CD14-positive monocyte (primary cell): ENCODE data around the gene CACNA1C. TPM values are rescaled to one million over a fixed set of nuclear protein-coding genes. Genes with fewer than 3 reads are reported as not detected.

Experiments used
- DNase-seq, 3 donors: peaks; one replicate each; pipeline ENCODE4 v3.0.0-alpha.2; 2011 to 2022
- H2AFZ ChIP-seq: 2 replicates; pipeline ENCODE4 v1.6.0; 2012; ENCODE audit warnings: mild to moderate bottlenecking, low read depth, low read length, inconsistent platforms; ENCODE audit not compliant: insufficient read depth, poor library complexity, severe bottlenecking
- H3K27ac ChIP-seq, 2 donors: 1 replicate in 1 of 2; 2 replicates in 1 of 2; pipeline ENCODE4 v1.5.1; 2012 to 2013; ENCODE audit warnings: low read length in 2 of 2, control low read depth in 1 of 2, inconsistent platforms in 1 of 2, low read depth in 1 of 2, mild to moderate bottlenecking in 1 of 2
- H3K27me3 ChIP-seq, 2 donors: one replicate each; pipeline versions ENCODE4 v1.6.0 to v1.6.1; 2011 to 2013; ENCODE audit warnings: low read length in 2 of 2; ENCODE audit not compliant: control insufficient read depth in 2 of 2, insufficient read depth in 2 of 2
- H3K36me3 ChIP-seq, 2 donors: replicated peaks in 1 of 2; 1 replicate in 1 of 2; 2 replicates in 1 of 2; pipeline versions ENCODE4 v1.5.1 to v1.6.1; 2012 to 2013; ENCODE audit warnings: low read length in 2 of 2, control low read depth in 1 of 2, inconsistent platforms in 1 of 2, mild to moderate bottlenecking in 1 of 2; ENCODE audit not compliant: insufficient read depth in 2 of 2, control insufficient read depth in 1 of 2
- H3K4me1 ChIP-seq, 2 donors: 1 replicate in 1 of 2; 2 replicates in 1 of 2; pipeline versions ENCODE4 v1.5.1 to v1.6.1; 2012 to 2013; ENCODE audit warnings: low read length in 2 of 2, control low read depth in 1 of 2, inconsistent platforms in 1 of 2, mild to moderate bottlenecking in 1 of 2, moderate library complexity in 1 of 2; ENCODE audit not compliant: insufficient read depth in 2 of 2, control insufficient read depth in 1 of 2
- H3K4me2 ChIP-seq: replicated peaks from 2 replicates; pipeline ENCODE3; 2012; ENCODE audit warnings: low read length, moderate library complexity, mild to moderate bottlenecking; ENCODE audit not compliant: poor library complexity, severe bottlenecking; ENCODE audit errors: extremely low read depth
- H3K4me3 ChIP-seq, 3 experiments: fragments of 200-600 bp in 1 of 3; sonication (generic) in 1 of 3; replicated peaks in 1 of 3; 1 replicate in 2 of 3; 2 replicates in 1 of 3; pipeline ENCODE4 v1.5.1; 2011 to 2013; ENCODE audit warnings: low read length in 3 of 3, mild to moderate bottlenecking in 3 of 3, control low read depth in 2 of 3, low read depth in 2 of 3, inconsistent platforms in 1 of 3, moderate library complexity in 1 of 3
- H3K79me2 ChIP-seq: 2 replicates; pipeline ENCODE4 v1.6.0; 2012; ENCODE audit warnings: mild to moderate bottlenecking, control low read depth, inconsistent platforms, low read length, moderate library complexity; ENCODE audit not compliant: insufficient read depth
- H3K9ac ChIP-seq: 2 replicates; pipeline ENCODE4 v1.6.0; 2017; ENCODE audit warnings: low read length, mild to moderate bottlenecking; ENCODE audit not compliant: insufficient read depth, poor library complexity, severe bottlenecking
- H3K9me3 ChIP-seq, 2 donors: replicated peaks in 1 of 2; 1 replicate in 1 of 2; 2 replicates in 1 of 2; pipeline versions ENCODE4 v1.5.1 to v1.6.1; 2012 to 2013; ENCODE audit warnings: low read length in 2 of 2, control low read depth in 1 of 2; ENCODE audit not compliant: control insufficient read depth in 1 of 2, insufficient read depth in 1 of 2
- H4K20me1 ChIP-seq: 2 replicates; pipeline ENCODE4 v1.6.0; 2012; ENCODE audit warnings: mild to moderate bottlenecking, low read length, control low read depth, moderate library complexity; ENCODE audit not compliant: insufficient read depth
- H3K27ac Mint-ChIP-seq, 7 donors: one replicate each; pipeline ENCODE4 v1.8.0; 2020; ENCODE audit warnings: mild to moderate bottlenecking in 7 of 7, mixed read lengths in 7 of 7, moderate library complexity in 6 of 7, inconsistent platforms in 2 of 7
- H3K27me3 Mint-ChIP-seq, 3 donors: one replicate each; pipeline ENCODE4 v1.8.0; 2021 to 2022; ENCODE audit warnings: low read depth in 3 of 3, mild to moderate bottlenecking in 3 of 3, mixed read lengths in 3 of 3, moderate library complexity in 3 of 3, inconsistent platforms in 1 of 3
- H3K36me3 Mint-ChIP-seq, 2 donors: one replicate each; pipeline ENCODE4 v1.8.0; 2020; ENCODE audit warnings: mixed read lengths in 2 of 2, inconsistent platforms in 1 of 2, mild to moderate bottlenecking in 1 of 2
- H3K4me1 Mint-ChIP-seq: one replicate; pipeline ENCODE4 v1.8.0; 2020; ENCODE audit warnings: mild to moderate bottlenecking, mixed read lengths
- H3K4me3 Mint-ChIP-seq, 2 donors: one replicate each; pipeline ENCODE4 v1.8.0; 2020; ENCODE audit warnings: mild to moderate bottlenecking in 2 of 2, mixed read lengths in 2 of 2, moderate library complexity in 1 of 2
- H3K9me3 Mint-ChIP-seq, 7 donors: one replicate each; pipeline ENCODE4 v1.8.0; 2020 to 2022; ENCODE audit warnings: mixed read lengths in 7 of 7, mild to moderate bottlenecking in 6 of 7, moderate library complexity in 6 of 7, inconsistent platforms in 2 of 7
- WGBS: methylation state at CpG from one replicate; pipeline ENCODE4 v1.1.5; 2013; ENCODE audit warnings: missing lambda C conversion rate; ENCODE audit not compliant: insufficient coverage; 5-methylcytosine and 5-hydroxymethylcytosine counted together
- intact Hi-C, 2 donors: fragments of 100-400 bp; cut with micrococcal nuclease; formaldehyde crosslinking; loops; one replicate each; pipeline versions ENCODE4 v1.15.0 to v1.15.1; 2023
- polyA plus RNA-seq, 3 donors: library from polyadenylated mRNA; depleted of rRNA in 1 of 3; unstranded in 2 of 3; stranded (reverse) in 1 of 3; fragments of 300-500 nt in 2 of 3; fragments of >200 nt in 1 of 3; fragmentation: Illumina TruSeq in 2 of 3; gene quantifications; 1 replicate in 2 of 3; 2 replicates in 1 of 3; pipeline ENCODE4 v1.2.3, GENCODE V29; 2012 to 2021
- TF ChIP-seq, protein P1 (sequence below): fragments of 200-600 bp; IDR thresholded peaks from one replicate; pipeline ENCODE4 v1.8.0; 2022; ENCODE audit warnings: antibody characterized with exemption, mild to moderate bottlenecking

Gene CACNA1C
- polyA plus RNA-seq, 3 donors, result not detected

DNA sequence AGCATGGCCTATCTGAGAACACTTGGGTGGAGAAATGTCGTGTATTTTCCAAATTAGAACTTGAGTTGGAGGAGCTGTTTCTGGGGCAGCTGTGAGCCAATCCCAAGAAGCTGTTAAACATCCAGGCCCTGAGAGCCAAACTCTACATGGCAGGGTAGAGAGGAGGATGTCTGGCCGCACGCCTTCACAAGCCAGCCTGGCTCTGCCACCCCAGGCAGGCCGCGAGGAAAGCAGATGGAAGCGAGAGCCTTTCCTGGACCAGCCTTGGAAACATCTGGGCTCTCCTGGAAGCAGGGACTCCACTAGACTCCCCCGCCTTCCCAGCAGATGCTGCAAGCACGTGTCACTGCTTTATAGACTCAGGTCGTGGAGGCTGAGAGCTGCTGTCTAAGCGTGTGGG lies 429.2 kb downstream of the CACNA1C start:
- H2AFZ ChIP-seq, result no peak overlapping the region
- peaks cover 7 to 9% of the 10 kb centered on the region in 2 donors for H3K4me1 ChIP-seq
- H3K9me3 Mint-ChIP-seq, result peaks cover 0 to 4% (median 0%) of the 10 kb centered on the region in 7 donors
- no peaks in the 10 kb centered on the region for H3K36me3 Mint-ChIP-seq
- intact Hi-C loops, result no loop called here
- peaks cover 7% of the 10 kb centered on the region for H3K4me1 Mint-ChIP-seq
- no peaks in the 10 kb centered on the region for H4K20me1 ChIP-seq
- H3K9ac ChIP-seq, result no peak overlapping the region
- no peak overlapping the region for H3K4me3 ChIP-seq
- no peak overlapping the region for H3K27ac ChIP-seq
- H3K36me3 ChIP-seq, result no peaks in the 10 kb centered on the region
- no peak overlapping the region for H3K4me3 Mint-ChIP-seq
- H3K4me2 ChIP-seq, result no peak overlapping the region
- H3K79me2 ChIP-seq, result no peaks in the 10 kb centered on the region
- H3K27me3 ChIP-seq, result no peaks in the 10 kb centered on the region
- no peak overlapping the region for H3K27ac Mint-ChIP-seq
- WGBS, result 93% methylated on average over 10 of the region's 10 CpGs
- no peaks in the 10 kb centered on the region for H3K9me3 ChIP-seq
- no peak for DNase-seq
- TF ChIP-seq, protein P1, sequence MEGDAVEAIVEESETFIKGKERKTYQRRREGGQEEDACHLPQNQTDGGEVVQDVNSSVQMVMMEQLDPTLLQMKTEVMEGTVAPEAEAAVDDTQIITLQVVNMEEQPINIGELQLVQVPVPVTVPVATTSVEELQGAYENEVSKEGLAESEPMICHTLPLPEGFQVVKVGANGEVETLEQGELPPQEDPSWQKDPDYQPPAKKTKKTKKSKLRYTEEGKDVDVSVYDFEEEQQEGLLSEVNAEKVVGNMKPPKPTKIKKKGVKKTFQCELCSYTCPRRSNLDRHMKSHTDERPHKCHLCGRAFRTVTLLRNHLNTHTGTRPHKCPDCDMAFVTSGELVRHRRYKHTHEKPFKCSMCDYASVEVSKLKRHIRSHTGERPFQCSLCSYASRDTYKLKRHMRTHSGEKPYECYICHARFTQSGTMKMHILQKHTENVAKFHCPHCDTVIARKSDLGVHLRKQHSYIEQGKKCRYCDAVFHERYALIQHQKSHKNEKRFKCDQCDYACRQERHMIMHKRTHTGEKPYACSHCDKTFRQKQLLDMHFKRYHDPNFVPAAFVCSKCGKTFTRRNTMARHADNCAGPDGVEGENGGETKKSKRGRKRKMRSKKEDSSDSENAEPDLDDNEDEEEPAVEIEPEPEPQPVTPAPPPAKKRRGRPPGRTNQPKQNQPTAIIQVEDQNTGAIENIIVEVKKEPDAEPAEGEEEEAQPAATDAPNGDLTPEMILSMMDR, result no peak
- peaks cover 0 to 4% (median 0%) of the 10 kb centered on the region in 3 donors for H3K27me3 Mint-ChIP-seq

DNA sequence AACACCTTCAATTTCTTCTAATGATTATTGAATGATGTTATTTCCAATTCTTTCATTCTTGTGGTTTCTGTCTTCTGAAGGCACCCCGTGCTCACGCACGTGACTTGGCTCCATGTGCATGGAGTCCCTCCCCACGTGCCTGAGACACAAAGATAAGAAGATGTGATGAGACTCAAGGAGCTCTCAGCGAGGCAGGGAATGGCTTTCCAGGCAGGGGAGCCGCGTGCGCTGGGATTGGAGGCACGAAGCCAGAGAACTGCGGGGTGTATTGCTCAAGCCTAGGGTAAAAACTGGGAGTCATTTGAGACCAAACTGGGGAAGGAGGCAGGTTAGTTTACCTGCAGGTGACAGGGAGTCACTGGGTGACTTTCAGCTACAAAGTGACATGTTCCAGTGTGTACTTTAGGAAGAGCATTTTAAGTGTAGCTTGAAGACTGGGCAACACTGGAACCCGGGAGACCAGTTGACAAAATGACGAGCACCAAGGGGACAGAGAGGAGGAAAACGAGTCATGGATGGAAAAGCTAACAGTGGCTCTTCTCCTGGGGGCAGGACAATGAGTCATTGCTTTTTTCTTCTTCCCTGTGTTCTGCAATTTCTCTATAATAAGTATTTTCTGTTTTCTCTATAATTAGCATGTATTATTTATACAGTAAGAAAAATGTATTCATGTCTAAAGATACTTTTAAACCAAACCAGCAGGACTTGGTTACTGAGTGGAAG lies 430.3 kb downstream of the CACNA1C start:
- Mint-ChIP-seq H3K27me3 (peaks cover 0 to 4% (median 0%) of the 10 kb centered on the region in 3 donors), H3K4me1 (peaks cover 7% of the 10 kb centered on the region), H3K36me3 (no peaks in the 10 kb centered on the region), H3K27ac (no peak overlapping the region), H3K9me3 (peaks cover 0 to 4% (median 0%) of the 10 kb centered on the region in 7 donors), H3K4me3 (no peak overlapping the region)
- no peak overlapping the region for H3K4me2 ChIP-seq
- H3K9ac ChIP-seq, result no peak overlapping the region
- no peak for DNase-seq
- H3K36me3 ChIP-seq, result no peaks in the 10 kb centered on the region
- no peak overlapping the region for H3K4me3 ChIP-seq
- WGBS, result 57% methylated on average over 11 of the region's 13 CpGs
- H2AFZ ChIP-seq, result no peak overlapping the region
- no peaks in the 10 kb centered on the region for H4K20me1 ChIP-seq
- no peaks in the 10 kb centered on the region for H3K79me2 ChIP-seq
- no peaks in the 10 kb centered on the region for H3K9me3 ChIP-seq
- peaks cover 7 to 9% of the 10 kb centered on the region in 2 donors for H3K4me1 ChIP-seq
- H3K27me3 ChIP-seq, result no peaks in the 10 kb centered on the region
- intact Hi-C loops, result no loop called here
- no peak overlapping the region for H3K27ac ChIP-seq
- TF ChIP-seq, protein P1, result no peak
